DND-41 (cell line): Measurements from ENCODE around the gene WDR70.

ENCODE experiments used
- ATAC-seq: fragments of 200-7000 bp; cut with Tn5 transposase; 3 replicates; pipeline ENCODE4 v1.9.1; 2021; ENCODE audit warnings: low read depth; ENCODE audit not compliant: insufficient read depth
- DNase-seq: peaks from one replicate; pipeline ENCODE4 v3.0.0-alpha.2; 2020
- H2AFZ ChIP-seq: 2 replicates; pipeline ENCODE4 v1.6.0; 2012; ENCODE audit warnings: low read depth, low read length
- H3K27ac ChIP-seq: 2 replicates; pipeline ENCODE4 v1.5.1; 2012; ENCODE audit warnings: low read length, inconsistent platforms
- H3K27me3 ChIP-seq: fragments of 200-600 bp; sonication (generic); 2 replicates; pipeline ENCODE4 v1.6.0; 2012; ENCODE audit warnings: low read length, mild to moderate bottlenecking, inconsistent platforms; ENCODE audit not compliant: insufficient read depth, poor library complexity
- H3K36me3 ChIP-seq: 2 replicates; pipeline ENCODE4 v1.5.1; 2012; ENCODE audit warnings: low read length, inconsistent platforms; ENCODE audit not compliant: insufficient read depth
- H3K4me1 ChIP-seq: 2 replicates; pipeline ENCODE4 v1.5.1; 2012; ENCODE audit warnings: mild to moderate bottlenecking, low read length; ENCODE audit not compliant: insufficient read depth
- H3K4me2 ChIP-seq: 2 replicates; pipeline ENCODE4 v1.6.0; 2012; ENCODE audit warnings: mild to moderate bottlenecking, moderate library complexity, low read length, inconsistent platforms; ENCODE audit not compliant: insufficient read depth
- H3K4me3 ChIP-seq, 2 experiments: fragments of 200-600 bp in 1 of 2; shearing (Covaris generic) in 1 of 2; 2 replicates each; pipeline ENCODE4 v1.5.1; 2012 to 2016; ENCODE audit warnings: inconsistent platforms in 2 of 2, low read length in 2 of 2, mild to moderate bottlenecking in 2 of 2, low read depth in 1 of 2, moderate library complexity in 1 of 2
- H3K79me2 ChIP-seq: 2 replicates; pipeline ENCODE4 v1.6.0; 2012; ENCODE audit warnings: low read length, inconsistent platforms; ENCODE audit not compliant: insufficient read depth
- H3K9ac ChIP-seq: 2 replicates; pipeline ENCODE4 v1.6.0; 2012; ENCODE audit warnings: low read depth, mild to moderate bottlenecking, inconsistent platforms, low read length, moderate library complexity
- H3K9me3 ChIP-seq: 2 replicates; pipeline ENCODE4 v1.5.1; 2012; ENCODE audit warnings: low read length, moderate library complexity, mild to moderate bottlenecking, inconsistent platforms; ENCODE audit not compliant: insufficient read depth, severe bottlenecking
- H4K20me1 ChIP-seq: 2 replicates; pipeline ENCODE4 v1.6.0; 2012; ENCODE audit warnings: low read length; ENCODE audit not compliant: insufficient read depth
- EZH2 ChIP-seq: IDR thresholded peaks from 3 replicates; pipeline ENCODE4 v1.6.1; 2012; ENCODE audit warnings: borderline replicate concordance, low read depth, mild to moderate bottlenecking, moderate library complexity, low read length, inconsistent platforms; ENCODE audit not compliant: severe bottlenecking
- TF ChIP-seq, protein P1 (sequence below): IDR thresholded peaks from 2 replicates; pipeline ENCODE4 v1.5.1; 2012; ENCODE audit warnings: borderline replicate concordance, low read length, moderate library complexity, mild to moderate bottlenecking; ENCODE audit not compliant: poor library complexity, severe bottlenecking; ENCODE audit errors: extremely low read depth

Gene WDR70

DNA sequence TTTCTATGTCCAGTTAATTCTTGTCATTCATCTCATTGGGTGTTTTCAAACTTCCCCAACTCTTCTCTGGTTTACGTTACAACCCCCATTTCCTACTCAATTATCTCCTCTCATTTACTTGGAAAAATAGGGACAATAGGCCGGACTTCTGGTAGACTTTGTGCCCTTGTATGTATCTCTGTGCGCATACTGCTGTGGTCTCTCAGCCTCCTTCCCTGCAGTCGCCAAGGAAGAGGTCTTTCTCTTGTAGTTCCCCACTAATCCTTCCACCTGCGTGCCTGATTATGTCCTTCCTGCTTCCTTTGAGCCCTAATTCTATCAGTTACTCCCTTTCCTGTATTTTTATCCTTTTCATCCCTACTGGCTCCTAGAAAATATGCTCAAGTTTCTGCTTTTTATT is 284.4 kb downstream of the WDR70 start:
- H3K4me1 ChIP-seq, result no peaks in the 10 kb centered on the region
- no peak overlapping the region for H3K9ac ChIP-seq
- H3K4me3 ChIP-seq, result no peak overlapping the region
- H3K4me2 ChIP-seq, result no peak overlapping the region
- no peak for TF ChIP-seq EZH2
- TF ChIP-seq, protein P1, sequence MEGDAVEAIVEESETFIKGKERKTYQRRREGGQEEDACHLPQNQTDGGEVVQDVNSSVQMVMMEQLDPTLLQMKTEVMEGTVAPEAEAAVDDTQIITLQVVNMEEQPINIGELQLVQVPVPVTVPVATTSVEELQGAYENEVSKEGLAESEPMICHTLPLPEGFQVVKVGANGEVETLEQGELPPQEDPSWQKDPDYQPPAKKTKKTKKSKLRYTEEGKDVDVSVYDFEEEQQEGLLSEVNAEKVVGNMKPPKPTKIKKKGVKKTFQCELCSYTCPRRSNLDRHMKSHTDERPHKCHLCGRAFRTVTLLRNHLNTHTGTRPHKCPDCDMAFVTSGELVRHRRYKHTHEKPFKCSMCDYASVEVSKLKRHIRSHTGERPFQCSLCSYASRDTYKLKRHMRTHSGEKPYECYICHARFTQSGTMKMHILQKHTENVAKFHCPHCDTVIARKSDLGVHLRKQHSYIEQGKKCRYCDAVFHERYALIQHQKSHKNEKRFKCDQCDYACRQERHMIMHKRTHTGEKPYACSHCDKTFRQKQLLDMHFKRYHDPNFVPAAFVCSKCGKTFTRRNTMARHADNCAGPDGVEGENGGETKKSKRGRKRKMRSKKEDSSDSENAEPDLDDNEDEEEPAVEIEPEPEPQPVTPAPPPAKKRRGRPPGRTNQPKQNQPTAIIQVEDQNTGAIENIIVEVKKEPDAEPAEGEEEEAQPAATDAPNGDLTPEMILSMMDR, result no peak
- no peak overlapping the region for H3K27ac ChIP-seq
- H3K79me2 ChIP-seq, result no peaks in the 10 kb centered on the region
- DNase-seq (no peak), ATAC-seq (no peak)
- H3K36me3 ChIP-seq, result no peaks in the 10 kb centered on the region
- H2AFZ ChIP-seq, result no peak overlapping the region
- no peaks in the 10 kb centered on the region for H3K9me3 ChIP-seq
- no peaks in the 10 kb centered on the region for H3K27me3 ChIP-seq
- H4K20me1 ChIP-seq, result no peaks in the 10 kb centered on the region

DNA sequence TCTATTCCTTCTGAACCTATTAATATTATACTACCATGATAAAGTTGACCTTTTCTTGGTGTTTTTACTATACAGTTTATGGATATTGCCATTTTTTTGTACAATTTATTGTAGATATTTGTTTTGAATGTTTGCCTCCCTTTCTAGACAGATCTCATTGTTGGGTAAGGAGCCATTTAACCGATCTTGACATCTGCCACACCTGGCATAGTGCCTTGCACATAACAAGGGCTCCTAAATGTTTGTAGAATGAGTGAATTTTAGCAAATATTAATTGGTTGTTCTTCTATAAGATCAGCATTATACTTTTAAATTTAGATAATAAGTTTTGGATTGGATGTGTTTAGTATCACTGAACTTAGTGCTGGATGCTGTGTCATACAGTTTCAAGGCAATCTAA is 285.4 kb downstream of the WDR70 start:
- H3K4me2 ChIP-seq, result no peak overlapping the region
- no peak for TF ChIP-seq EZH2
- TF ChIP-seq, protein P1, result no peak

DNA sequence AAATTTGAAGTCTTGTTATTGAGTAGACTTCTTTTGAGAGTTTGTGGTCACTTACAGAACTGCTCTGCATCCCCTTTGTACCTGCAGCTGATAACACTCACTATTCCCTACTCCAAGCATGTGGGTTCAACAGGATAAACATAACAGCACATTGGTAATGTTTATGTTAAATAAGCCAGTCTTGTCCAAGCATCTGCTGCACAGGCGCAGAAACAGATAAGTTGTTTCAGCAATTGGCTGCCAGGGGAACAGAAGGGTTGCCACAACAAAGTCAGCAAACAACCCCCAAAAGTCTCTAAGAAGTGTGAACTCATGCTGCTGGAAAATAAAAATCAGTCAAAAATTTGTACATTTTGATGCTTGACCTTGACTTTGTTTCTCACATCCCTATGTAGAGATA is 286.2 kb downstream of the WDR70 start:
- Histone ChIP-seq H3K9me3 (no peaks in the 10 kb centered on the region), H2AFZ (no peak overlapping the region), H3K4me2 (no peak overlapping the region), H3K27ac (no peak overlapping the region), H3K79me2 (no peaks in the 10 kb centered on the region), H3K36me3 (no peaks in the 10 kb centered on the region), H4K20me1 (no peaks in the 10 kb centered on the region), H3K27me3 (no peaks in the 10 kb centered on the region), H3K4me1 (no peaks in the 10 kb centered on the region), H3K9ac (no peak overlapping the region), H3K4me3 (no peak overlapping the region)
- no peak for TF ChIP-seq EZH2
- TF ChIP-seq, protein P1, result no peak
- DNase-seq (no peak), ATAC-seq (no peak)

More for the DNA sequence above, 285.4 kb downstream of the WDR70 start:
- DNase-seq, result no peak
- Histone ChIP-seq H2AFZ (no peak overlapping the region), H3K9ac (no peak overlapping the region), H3K36me3 (no peaks in the 10 kb centered on the region), H3K4me3 (no peak overlapping the region), H3K79me2 (no peaks in the 10 kb centered on the region), H3K4me1 (no peaks in the 10 kb centered on the region), H3K9me3 (no peaks in the 10 kb centered on the region), H4K20me1 (no peaks in the 10 kb centered on the region), H3K27me3 (no peaks in the 10 kb centered on the region), H3K27ac (no peak overlapping the region)
- ATAC-seq, result no peak

DNA sequence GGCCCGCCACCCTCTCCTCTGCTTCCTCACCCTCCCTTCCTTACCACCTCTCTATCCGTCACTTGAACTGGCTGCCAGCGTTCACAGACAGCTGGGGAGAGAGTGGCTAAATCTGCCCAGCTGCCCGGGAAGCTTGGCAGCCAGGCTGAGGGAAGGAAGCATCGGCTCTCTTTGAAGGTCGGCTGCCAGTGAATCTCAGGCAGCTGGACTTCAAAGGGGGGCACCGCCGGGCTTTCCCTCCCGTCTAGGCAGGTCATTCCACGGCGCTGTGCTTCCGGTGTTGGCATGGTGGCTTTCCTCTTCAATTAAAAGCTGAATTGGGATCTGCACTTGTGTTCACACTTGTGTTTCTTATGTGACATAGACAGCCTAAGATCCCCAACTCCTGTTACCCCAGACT is 286.8 kb downstream of the WDR70 start:
- Histone ChIP-seq H4K20me1 (no peaks in the 10 kb centered on the region), H3K4me3 (no peak overlapping the region), H3K27me3 (no peaks in the 10 kb centered on the region), H3K9me3 (no peaks in the 10 kb centered on the region), H3K27ac (no peak overlapping the region), H3K79me2 (no peaks in the 10 kb centered on the region), H3K4me1 (no peaks in the 10 kb centered on the region), H3K36me3 (no peaks in the 10 kb centered on the region), H3K9ac (no peak overlapping the region), H2AFZ (no peak overlapping the region), H3K4me2 (no peak overlapping the region)
- no peak for TF ChIP-seq EZH2
- TF ChIP-seq, protein P1, result no peak
- DNase-seq (no peak), ATAC-seq (no peak)
